GM19099 (cell line): ENCODE results near the gene GART.

ENCODE experiments used
- POLR2A ChIP-seq: IDR thresholded peaks from 3 replicates; pipeline ENCODE4 v1.6.1; 2011; ENCODE audit warnings: low read depth; ENCODE audit not compliant: insufficient read length; ENCODE audit errors: extremely low read depth

GART gene

DNA sequence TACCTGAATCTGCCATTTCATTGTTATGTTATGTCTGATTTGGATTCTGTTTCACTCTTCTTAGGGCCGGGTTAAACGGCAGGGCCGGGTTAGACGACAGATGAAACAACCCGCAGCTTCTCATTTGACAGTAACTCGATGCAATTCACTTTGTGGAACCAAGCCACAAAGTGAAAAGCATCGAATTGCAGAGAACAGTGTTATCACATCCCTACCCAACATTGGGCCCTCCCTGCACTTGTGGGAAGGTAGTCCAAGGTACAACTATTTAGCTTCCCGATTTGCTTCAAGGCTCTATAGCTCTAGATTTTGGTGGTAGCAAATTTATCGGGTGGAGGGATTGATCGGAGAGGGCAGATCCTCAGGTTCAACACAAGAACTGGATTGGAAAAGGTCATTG, 17.9 kb upstream of the GART start:
- no peak for TF ChIP-seq POLR2A

DNA sequence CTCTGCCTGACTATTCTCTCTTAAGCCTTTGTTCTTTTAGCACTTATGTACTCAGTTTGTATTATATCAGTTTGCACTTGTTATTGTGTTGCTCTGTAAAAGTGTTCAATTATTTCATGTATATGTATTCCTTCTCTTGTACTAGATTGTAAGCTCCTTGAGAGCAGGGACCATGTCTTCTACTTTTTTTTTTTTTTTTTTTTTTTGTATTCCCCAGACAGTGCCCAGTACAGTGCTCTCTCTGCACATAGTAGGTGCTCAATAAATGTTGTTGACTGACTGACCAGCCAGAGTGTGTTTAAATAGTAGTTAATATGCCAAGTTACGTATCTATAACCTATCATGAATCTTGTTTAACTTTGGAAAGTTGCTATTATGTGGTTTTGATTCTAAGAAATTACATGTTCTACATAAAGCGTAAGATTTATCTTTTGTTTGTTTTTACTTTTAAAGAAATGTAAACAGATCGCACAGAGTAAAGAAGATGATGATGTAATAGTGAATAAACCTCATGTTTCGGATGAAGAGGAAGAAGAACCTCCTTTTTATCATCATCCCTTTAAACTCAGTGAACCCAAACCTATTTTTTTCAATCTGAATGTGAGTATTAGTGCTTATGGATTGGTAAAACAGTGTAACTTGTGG, 17.0 kb upstream of the GART start:
- no peak for TF ChIP-seq POLR2A

DNA sequence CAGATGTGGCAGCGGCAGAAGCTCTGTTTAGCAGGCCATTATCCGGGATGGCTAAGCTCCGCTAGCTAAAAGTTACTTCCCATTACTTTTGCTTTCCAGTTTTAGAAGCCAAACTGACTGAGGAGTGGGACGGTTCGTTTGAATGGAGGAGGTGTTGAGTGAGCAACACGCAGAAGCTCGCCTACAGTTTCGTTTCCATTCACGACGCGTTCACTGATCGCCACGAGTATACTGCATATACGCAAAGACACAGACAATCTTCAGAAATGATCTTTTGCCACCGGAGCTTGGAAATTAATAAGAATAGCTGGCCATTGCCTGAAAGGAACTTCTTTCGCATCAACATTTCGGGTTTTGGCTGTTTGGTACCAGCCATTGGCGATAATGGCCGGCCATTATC, 15.5 kb upstream of the GART start:
- TF ChIP-seq POLR2A = no peak

DNA sequence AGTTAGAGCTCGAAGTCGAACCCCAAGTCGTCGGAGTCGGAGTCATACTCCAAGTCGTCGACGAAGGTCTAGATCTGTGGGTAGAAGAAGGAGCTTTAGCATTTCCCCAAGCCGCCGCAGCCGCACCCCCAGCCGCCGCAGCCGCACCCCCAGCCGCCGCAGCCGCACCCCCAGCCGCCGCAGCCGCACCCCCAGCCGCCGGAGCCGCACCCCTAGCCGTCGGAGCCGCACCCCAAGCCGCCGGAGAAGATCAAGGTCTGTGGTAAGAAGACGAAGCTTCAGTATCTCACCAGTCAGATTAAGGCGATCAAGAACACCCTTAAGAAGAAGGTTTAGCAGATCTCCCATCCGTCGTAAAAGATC, 13.0 kb upstream of the GART start:
- no peak for TF ChIP-seq POLR2A

DNA sequence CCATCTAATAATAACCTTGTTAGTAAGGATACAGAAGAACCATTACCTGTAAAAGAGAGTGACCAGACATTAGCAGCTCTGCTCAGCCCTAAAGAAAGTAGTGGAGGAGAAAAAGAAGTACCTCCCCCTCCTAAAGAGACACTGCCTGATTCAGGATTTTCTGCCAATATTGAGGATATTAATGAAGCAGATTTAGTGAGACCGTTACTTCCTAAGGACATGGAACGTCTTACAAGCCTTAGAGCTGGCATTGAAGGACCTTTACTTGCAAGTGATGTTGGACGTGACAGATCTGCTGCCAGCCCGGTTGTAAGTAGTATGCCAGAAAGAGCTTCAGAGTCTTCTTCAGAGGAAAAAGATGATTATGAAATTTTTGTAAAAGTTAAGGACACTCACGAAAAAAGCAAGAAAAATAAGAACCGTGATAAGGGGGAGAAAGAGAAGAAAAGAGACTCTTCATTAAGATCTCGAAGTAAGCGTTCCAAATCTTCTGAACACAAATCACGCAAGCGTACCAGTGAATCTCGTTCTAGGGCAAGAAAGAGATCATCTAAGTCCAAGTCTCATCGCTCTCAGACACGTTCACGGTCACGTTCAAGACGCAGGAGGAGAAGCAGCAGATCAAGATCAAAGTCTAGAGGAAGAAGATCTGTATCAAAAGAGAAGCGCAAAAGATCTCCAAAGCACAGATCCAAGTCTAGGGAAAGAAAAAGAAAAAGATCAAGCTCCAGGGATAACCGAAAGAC, 12.5 kb upstream of the GART start:
- TF ChIP-seq POLR2A = no peak

DNA sequence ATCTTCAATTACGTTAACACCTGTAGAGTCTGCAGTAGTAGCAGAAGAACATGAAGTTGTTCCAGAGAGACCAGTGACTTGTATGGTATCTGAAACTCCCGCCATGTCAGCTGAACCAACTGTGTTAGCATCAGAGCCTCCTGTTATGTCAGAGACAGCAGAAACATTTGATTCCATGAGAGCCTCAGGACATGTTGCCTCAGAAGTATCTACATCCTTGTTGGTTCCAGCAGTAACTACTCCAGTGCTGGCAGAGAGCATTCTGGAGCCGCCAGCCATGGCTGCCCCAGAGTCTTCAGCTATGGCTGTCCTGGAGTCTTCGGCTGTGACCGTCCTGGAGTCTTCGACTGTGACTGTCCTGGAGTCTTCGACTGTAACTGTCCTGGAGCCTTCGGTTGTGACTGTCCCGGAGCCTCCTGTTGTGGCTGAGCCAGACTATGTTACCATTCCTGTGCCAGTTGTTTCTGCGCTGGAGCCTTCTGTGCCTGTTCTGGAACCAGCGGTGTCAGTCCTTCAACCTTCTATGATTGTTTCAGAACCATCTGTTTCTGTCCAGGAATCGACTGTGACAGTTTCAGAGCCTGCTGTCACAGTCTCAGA, 11.2 kb upstream of the GART start:
- no peak for TF ChIP-seq POLR2A

DNA sequence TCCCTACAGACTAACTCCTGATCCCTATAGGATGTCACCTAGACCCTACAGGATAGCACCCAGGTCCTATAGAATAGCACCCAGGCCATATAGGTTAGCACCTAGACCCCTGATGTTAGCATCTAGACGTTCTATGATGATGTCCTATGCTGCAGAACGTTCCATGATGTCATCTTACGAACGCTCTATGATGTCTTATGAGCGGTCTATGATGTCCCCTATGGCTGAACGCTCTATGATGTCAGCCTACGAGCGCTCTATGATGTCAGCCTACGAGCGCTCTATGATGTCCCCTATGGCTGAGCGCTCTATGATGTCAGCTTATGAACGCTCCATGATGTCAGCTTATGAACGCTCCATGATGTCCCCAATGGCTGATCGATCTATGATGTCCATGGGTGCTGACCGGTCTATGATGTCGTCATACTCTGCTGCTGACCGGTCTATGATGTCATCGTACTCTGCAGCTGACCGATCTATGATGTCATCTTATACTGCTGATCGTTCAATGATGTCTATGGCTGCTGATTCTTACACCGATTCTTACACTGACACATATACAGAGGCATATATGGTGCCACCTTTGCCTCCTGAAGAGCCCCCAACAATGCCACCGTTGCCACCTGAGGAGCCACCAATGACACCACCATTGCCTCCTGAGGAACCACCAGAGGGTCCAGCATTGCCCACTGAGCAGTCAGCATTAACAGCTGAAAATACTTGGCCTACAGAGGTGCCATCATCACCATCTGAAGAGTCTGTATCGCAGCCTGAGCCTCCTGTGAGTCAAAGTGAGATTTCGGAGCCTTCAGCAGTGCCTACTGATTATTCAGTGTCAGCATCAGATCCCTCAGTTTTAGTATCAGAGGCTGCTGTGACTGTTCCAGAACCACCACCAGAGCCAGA, 10.4 kb upstream of the GART start:
- TF ChIP-seq POLR2A = no peak

DNA sequence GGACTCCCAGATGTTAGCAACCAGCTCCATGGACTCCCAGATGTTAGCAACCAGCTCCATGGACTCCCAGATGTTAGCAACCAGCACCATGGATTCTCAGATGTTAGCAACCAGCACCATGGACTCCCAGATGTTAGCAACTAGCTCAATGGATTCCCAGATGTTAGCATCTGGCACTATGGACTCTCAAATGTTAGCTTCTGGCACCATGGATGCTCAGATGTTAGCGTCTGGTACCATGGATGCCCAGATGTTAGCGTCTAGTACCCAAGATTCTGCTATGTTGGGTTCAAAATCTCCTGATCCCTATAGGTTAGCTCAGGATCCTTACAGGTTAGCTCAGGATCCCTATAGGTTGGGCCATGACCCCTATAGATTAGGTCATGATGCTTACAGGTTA, 9.7 kb upstream of the GART start:
- TF ChIP-seq POLR2A = no peak

DNA sequence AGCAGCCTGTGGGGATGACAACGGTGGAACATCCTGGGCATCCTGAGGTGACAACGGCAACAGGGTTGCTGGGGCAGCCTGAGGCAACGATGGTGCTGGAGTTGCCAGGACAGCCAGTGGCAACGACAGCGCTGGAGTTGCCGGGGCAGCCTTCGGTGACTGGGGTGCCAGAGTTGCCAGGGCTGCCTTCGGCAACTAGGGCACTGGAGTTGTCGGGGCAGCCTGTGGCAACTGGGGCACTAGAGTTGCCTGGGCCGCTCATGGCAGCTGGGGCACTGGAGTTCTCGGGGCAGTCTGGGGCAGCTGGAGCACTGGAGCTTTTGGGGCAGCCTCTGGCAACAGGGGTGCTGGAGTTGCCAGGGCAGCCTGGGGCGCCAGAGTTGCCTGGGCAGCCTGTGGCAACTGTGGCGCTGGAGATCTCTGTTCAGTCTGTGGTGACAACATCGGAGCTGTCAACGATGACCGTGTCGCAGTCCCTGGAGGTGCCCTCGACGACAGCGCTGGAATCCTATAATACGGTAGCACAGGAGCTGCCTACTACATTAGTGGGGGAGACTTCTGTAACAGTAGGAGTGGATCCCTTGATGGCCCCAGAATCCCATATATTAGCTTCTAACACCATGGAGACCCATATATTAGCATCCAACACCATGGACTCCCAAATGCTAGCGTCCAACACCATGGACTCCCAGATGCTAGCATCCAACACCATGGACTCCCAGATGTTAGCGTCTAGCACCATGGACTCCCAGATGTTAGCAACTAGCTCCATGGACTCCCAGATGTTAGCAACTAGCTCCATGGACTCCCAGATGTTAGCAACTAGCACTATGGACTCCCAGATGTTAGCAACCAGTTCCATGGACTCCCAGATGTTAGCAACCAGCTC, 9.1 kb upstream of the GART start:
- no peak for TF ChIP-seq POLR2A

DNA sequence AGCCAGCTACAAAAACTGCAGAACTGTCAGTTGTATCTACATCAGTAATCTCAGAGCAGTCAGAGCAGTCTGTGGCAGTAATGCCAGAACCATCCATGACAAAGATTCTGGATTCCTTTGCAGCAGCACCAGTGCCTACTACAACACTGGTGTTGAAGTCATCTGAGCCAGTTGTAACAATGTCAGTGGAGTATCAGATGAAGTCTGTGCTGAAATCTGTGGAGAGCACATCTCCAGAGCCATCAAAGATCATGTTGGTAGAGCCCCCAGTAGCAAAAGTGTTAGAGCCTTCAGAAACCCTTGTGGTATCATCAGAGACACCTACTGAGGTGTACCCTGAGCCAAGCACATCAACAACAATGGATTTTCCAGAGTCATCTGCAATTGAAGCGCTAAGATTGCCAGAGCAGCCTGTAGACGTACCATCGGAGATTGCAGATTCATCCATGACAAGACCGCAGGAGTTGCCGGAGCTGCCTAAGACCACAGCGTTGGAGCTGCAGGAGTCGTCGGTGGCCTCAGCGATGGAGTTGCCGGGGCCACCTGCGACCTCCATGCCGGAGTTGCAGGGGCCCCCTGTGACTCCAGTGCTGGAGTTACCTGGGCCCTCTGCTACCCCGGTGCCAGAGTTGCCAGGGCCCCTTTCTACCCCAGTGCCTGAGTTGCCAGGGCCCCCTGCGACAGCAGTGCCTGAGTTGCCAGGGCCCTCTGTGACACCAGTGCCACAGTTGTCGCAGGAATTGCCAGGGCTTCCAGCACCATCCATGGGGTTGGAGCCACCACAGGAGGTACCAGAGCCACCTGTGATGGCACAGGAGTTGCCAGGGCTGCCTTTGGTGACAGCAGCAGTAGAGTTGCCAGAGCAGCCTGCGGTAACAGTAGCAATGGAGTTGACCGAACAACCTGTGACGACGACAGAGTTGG, 8.2 kb upstream of the GART start:
- no peak for TF ChIP-seq POLR2A

DNA sequence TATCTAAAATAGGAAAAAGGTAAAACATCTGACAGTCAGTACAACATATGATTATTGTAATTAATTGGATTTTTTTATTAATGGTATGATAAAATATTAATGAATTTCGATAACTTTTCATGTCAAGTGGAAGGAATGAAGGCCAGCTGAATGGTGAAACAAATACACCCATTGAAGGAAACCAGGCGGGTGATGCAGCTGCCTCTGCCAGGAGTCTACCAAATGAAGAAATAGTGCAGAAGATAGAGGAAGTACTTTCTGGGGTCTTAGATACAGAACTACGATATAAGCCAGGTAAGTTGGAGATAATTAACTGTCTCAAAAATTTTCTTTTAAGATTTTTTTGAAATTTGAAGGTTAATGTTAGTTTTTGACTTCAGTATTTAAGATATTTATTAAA, 4.2 kb upstream of the GART start:
- no peak for TF ChIP-seq POLR2A

DNA sequence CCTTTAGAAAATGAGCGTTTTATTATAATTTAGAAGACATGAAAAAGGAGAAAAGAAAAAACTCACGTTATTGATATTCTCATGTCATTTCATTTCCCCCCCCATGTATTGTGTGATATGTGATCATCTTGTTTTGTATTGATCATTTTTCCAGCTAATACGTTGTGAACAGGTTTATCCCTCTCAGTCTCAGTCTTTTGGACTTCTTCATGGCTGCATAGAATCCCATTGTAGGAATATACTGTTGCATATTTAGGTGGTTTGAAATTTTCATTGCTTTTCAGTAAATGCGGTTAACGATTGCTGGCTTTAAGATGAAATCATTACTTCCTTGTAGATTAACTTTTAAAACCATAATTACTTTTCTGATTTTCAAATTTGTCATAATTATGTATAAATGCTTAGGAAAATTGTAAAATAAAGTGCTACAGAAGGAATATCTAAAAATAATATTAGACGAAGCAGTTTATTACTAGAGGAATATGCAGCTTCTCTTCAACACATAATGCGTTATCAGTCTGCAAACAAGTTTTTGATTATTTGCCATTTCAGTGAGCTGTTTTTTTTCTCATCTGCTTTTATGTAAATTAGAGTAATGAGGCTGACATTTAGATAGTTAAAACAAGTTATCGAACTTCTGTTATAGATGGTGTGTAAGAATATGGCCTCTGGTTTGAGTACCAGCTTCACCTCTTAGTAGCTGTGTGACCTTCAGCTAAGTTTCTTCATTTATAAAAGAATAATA, 2.7 kb upstream of the GART start:
- TF ChIP-seq POLR2A = no peak
